Endothelial cell of umbilical vein (primary cell): ENCODE data around the gene TEAD2. TPM values are rescaled to one million over a fixed set of nuclear protein-coding genes. Genes with fewer than 3 reads are reported as not detected.

Experiments
- BruUV-seq: library from RNA; stranded (reverse); fragments of 400-500 nt; replicated peaks from 2 replicates; lab custom pipeline; 2021; lab: Mats Ljungman, UMichigan
- CTCF ChIA-PET: fragments of 300-600, 350-600 bp; sonication (Branson Sonifier 250); formaldehyde crosslinking; loops from one replicate; lab custom pipeline; 2021; ENCODE audit warnings: antibody characterized with exemption, inconsistent platforms; lab: Charles Lee
- POLR2A ChIA-PET: fragments of 300-600, 350-600 bp; sonication (Branson Sonifier 250); formaldehyde crosslinking; loops from one replicate; lab custom pipeline; 2021; ENCODE audit warnings: antibody characterized with exemption, inconsistent platforms; lab: Charles Lee
- DNase-seq: peaks from one replicate; pipeline ENCODE4 v3.0.0-alpha.2; 2011; ENCODE audit warnings: low read depth, low spot score
- FAIRE-seq: peaks from 2 replicates; lab custom pipeline; 2011; peaks lifted over from hg19 to GRCh38; lab: Jason Lieb, UNC
- H2AFZ ChIP-seq: 2 replicates; pipeline ENCODE4 v1.6.0; 2012; ENCODE audit warnings: low read depth, low read length, control low read depth, inconsistent platforms
- H3K27ac ChIP-seq: 2 replicates; pipeline ENCODE4 v1.5.1; 2011; ENCODE audit warnings: low read depth, mild to moderate bottlenecking, control low read depth, low read length, moderate library complexity; ENCODE audit not compliant: insufficient read depth
- H3K27me3 ChIP-seq, 2 experiments: 2 replicates each; pipeline versions ENCODE4 v1.6.0 to v1.6.1; 2011; ENCODE audit warnings: low read length in 2 of 2, mixed read lengths in 1 of 2; ENCODE audit not compliant: control insufficient read depth in 2 of 2, insufficient read depth in 2 of 2
- H3K36me3 ChIP-seq, 2 experiments: 2 replicates in 1 of 2; 3 replicates in 1 of 2; pipeline ENCODE4 v1.5.1; 2011; ENCODE audit warnings: low read length in 2 of 2, mild to moderate bottlenecking in 1 of 2, moderate library complexity in 1 of 2; ENCODE audit not compliant: control insufficient read depth in 2 of 2, insufficient read depth in 2 of 2; ENCODE audit errors: extremely low read depth in 1 of 2
- H3K4me1 ChIP-seq: 3 replicates; pipeline ENCODE4 v1.5.1; 2011; ENCODE audit warnings: mild to moderate bottlenecking, low read length; ENCODE audit not compliant: control insufficient read depth, insufficient read depth; ENCODE audit errors: extremely low read depth
- H3K4me2 ChIP-seq: 2 replicates; pipeline ENCODE4 v1.6.1; 2011; ENCODE audit warnings: low read length, control low read depth, mixed read lengths; ENCODE audit not compliant: insufficient read depth
- H3K4me3 ChIP-seq, 3 experiments: fragments of 200-600 bp in 1 of 3; sonication (generic), shearing (Covaris generic) in 1 of 3; replicated peaks in 1 of 3; 2 replicates each; pipeline ENCODE4 v1.5.1; 2011 to 2016; ENCODE audit warnings: control low read depth in 3 of 3, low read length in 3 of 3, mild to moderate bottlenecking in 2 of 3, inconsistent platforms in 1 of 3, low read depth in 1 of 3, moderate library complexity in 1 of 3; ENCODE audit not compliant: insufficient read depth in 1 of 3
- H3K79me2 ChIP-seq: 2 replicates; pipeline ENCODE4 v1.6.0; 2012; ENCODE audit warnings: low read length, inconsistent platforms; ENCODE audit not compliant: control insufficient read depth, insufficient read depth
- H3K9ac ChIP-seq: replicated peaks from 2 replicates; pipeline ENCODE3; 2011; ENCODE audit warnings: low read length, control low read depth; ENCODE audit not compliant: insufficient read depth; ENCODE audit errors: extremely low read depth
- H3K9me1 ChIP-seq: replicated peaks from 3 replicates; pipeline ENCODE4 v1.6.0; 2011; ENCODE audit warnings: mild to moderate bottlenecking, low read length; ENCODE audit not compliant: control insufficient read depth, insufficient read depth; ENCODE audit errors: extremely low read depth
- H3K9me3 ChIP-seq: replicated peaks from 2 replicates; pipeline ENCODE4 v1.5.1; 2012; ENCODE audit warnings: low read length, inconsistent platforms; ENCODE audit not compliant: control insufficient read depth, insufficient read depth
- H4K20me1 ChIP-seq: replicated peaks from 2 replicates; pipeline ENCODE3; 2011; ENCODE audit warnings: mild to moderate bottlenecking, low read length; ENCODE audit not compliant: control insufficient read depth, insufficient read depth; ENCODE audit errors: extremely low read depth
- CTCF ChIP-seq, 2 donors: IDR thresholded peaks; 1 replicate in 1 of 2; 2 replicates in 1 of 2; pipeline ENCODE4 v1.5.1; 2011; ENCODE audit warnings: low read length in 2 of 2, mild to moderate bottlenecking in 2 of 2, moderate library complexity in 2 of 2, control low read depth in 1 of 2, inconsistent platforms in 1 of 2, low read depth in 1 of 2; ENCODE audit not compliant: insufficient read depth in 1 of 2; ENCODE audit errors: extremely low read depth in 1 of 2
- EZH2 ChIP-seq: IDR thresholded peaks from 2 replicates; pipeline ENCODE4 v1.6.1; 2012; ENCODE audit warnings: borderline replicate concordance, low read depth, mild to moderate bottlenecking, moderate library complexity, low read length, inconsistent platforms; ENCODE audit not compliant: severe bottlenecking
- FOS ChIP-seq: IDR thresholded peaks from 2 replicates; pipeline ENCODE4 v1.6.1; 2011; ENCODE audit warnings: mild to moderate bottlenecking, low read length, moderate library complexity, borderline replicate concordance; ENCODE audit not compliant: insufficient read depth
- GATA2 ChIP-seq: IDR thresholded peaks from 2 replicates; pipeline ENCODE4 v1.7.0; 2011; ENCODE audit warnings: low read depth, mild to moderate bottlenecking, moderate library complexity, mixed read lengths, low read length; ENCODE audit not compliant: insufficient read length, insufficient read depth
- JUN ChIP-seq: IDR thresholded peaks from 2 replicates; pipeline ENCODE4 v1.6.1; 2011; ENCODE audit warnings: borderline replicate concordance, low read depth; ENCODE audit not compliant: insufficient read length, insufficient read depth
- MAX ChIP-seq: IDR thresholded peaks from 2 replicates; pipeline ENCODE4 v1.6.1; 2011; ENCODE audit not compliant: insufficient read depth, insufficient read length
- MYC ChIP-seq: IDR thresholded peaks from one replicate; pipeline ENCODE4 v1.6.1; 2011; ENCODE audit warnings: mild to moderate bottlenecking, low read depth, low read length
- POLR2A ChIP-seq: IDR thresholded peaks from 2 replicates; pipeline ENCODE4 v1.6.1; 2012; ENCODE audit warnings: low read depth, mild to moderate bottlenecking, control low read depth, low read length
- POLR2AphosphoS5 ChIP-seq: IDR thresholded peaks from 2 replicates; pipeline ENCODE4 v1.6.1; 2012; ENCODE audit warnings: low read depth, mild to moderate bottlenecking, control low read depth, low read length, moderate library complexity; ENCODE audit not compliant: insufficient read depth
- dilution Hi-C: fragments of 300-500 bp; cut with MboI; formaldehyde crosslinking; loops from one replicate; pipeline ENCODE4 v1.15.0; 2019; ENCODE audit warnings: low sequenced_read_pairs; ENCODE audit not compliant: extremely low pct_ligation_motif_present
- intact Hi-C: fragments of 100-400 bp; cut with micrococcal nuclease; formaldehyde crosslinking; loops from one replicate; pipeline ENCODE4 v1.10.0; 2022
- polyA plus RNA-seq, 4 experiments: library from polyadenylated mRNA; depleted of rRNA in 3 of 4; stranded (reverse) in 3 of 4; unstranded in 1 of 4; fragments of >200 nt; gene quantifications; 2 replicates each; pipeline versions ENCODE4 v1.2.1 to v1.2.3, GENCODE V29; 2011 to 2012; ENCODE audit warnings: missing spikeins in 1 of 4
- total RNA-seq: library from RNA; stranded (reverse); gene quantifications from 2 replicates; pipeline ENCODE4 v1.2.3, GENCODE V29; 2021

TEAD2 gene
- total and polyA plus RNA-seq, 2 donors (not counting 3 experiments of a cell fraction or from before 2014, with no cell fraction given), result 60.9 to 89.4 TPM

- H3K27ac ChIP-seq, result no peak overlapping the region
- TF ChIP-seq POLR2A, result no peak
- no peak for TF ChIP-seq JUN
- TF ChIP-seq FOS, result no peak
- TF ChIP-seq POLR2AphosphoS5, result no peak
- no peak for TF ChIP-seq GATA2
- TF ChIP-seq CTCF (IDR thresholded peaks at IDR 0.05; ENCODE audit: extremely low read depth in 1 of 2, insufficient read depth in 1 of 2, low read depth in 1 of 2, low read length in 2 of 2), result no peak
- no peak for TF ChIP-seq MYC
- no peak for TF ChIP-seq EZH2
- TF ChIP-seq MAX, result no peak
- CTCF ChIA-PET, result no interaction called here
- H3K9ac ChIP-seq, result no peak overlapping the region
- no peak overlapping the region for H3K4me3 ChIP-seq
- H3K9me1 ChIP-seq, result no peaks in the 10 kb centered on the region
- DNase-seq (no peak), FAIRE-seq (no peak)
- H2AFZ ChIP-seq, result no peak overlapping the region
- POLR2A ChIA-PET, result interaction anchor here (0.7 kb wide), 1 partner anchor 152 kb away, joined by 7 read pairs; no protein-coding TSS in a partner anchor
- no TSS peak for BruUV-seq
- H3K4me2 ChIP-seq, result no peak overlapping the region
- peaks cover 0 to 2% of the 10 kb centered on the region in 2 experiments for H3K27me3 ChIP-seq
- intact Hi-C loops, result no loop called here
- no peaks in the 10 kb centered on the region for H3K79me2 ChIP-seq
- H4K20me1 ChIP-seq, result no peaks in the 10 kb centered on the region
- no peaks in the 10 kb centered on the region for H3K4me1 ChIP-seq
- no peaks in the 10 kb centered on the region for H3K9me3 ChIP-seq
- no peaks in the 10 kb centered on the region for H3K36me3 ChIP-seq
- dilution Hi-C loops, result no loop called here
These were observed 27.2 kb upstream of the TEAD2 start for GRCh38 chr19:49389406-49389805.
